Stimulated activated CD8-positive, alpha-beta memory T cell treated with anti-CD3 and anti-CD28 coated beads, Interleukin-7, amount 100 ng/mL, for 48 hours (primary cell): ENCODE results near the gene TBC1D4.
"Not testable (repeated sequence)": the region's sequence is repeated elsewhere in the genome, so short reads cannot be mapped to it uniquely, and the experiment has no call there.

Experiments
- DNase-seq, 2 donors: peaks; one replicate each; pipeline ENCODE4 v3.0.0-alpha.2; 2020; ENCODE audit warnings: low read depth in 1 of 2; ENCODE audit errors: extremely low read depth in 1 of 2

Gene TBC1D4

GRCh38 chr13:75364131-75364713 lies 117.7 kb downstream of the TBC1D4 start:
- DNase-seq: no peak

GRCh38 chr13:75363371-75363770 lies 118.6 kb downstream of the TBC1D4 start:
- DNase-seq: no peak

GRCh38 chr13:75362026-75362425 lies 119.9 kb downstream of the TBC1D4 start:
- no peak for DNase-seq

- no peak for DNase-seq
These were observed 121.8 kb downstream of the TBC1D4 start for GRCh38 chr13:75360170-75360569.

GRCh38 chr13:75359266-75359665 lies 122.7 kb downstream of the TBC1D4 start:
- no peak for DNase-seq

GRCh38 chr13:75357576-75358289 lies 124.2 kb downstream of the TBC1D4 start:
- peak in 1 of 2 donors; percentile 34 for DNase-seq

- DNase-seq: no peak
These were observed 125.5 kb downstream of the TBC1D4 start for GRCh38 chr13:75356421-75356820.

- DNase-seq: no peak
These were observed 126.4 kb downstream of the TBC1D4 start for GRCh38 chr13:75355609-75356008.

GRCh38 chr13:75353781-75354193 lies 128.2 kb downstream of the TBC1D4 start:
- DNase-seq: no peak

GRCh38 chr13:75352641-75353327 lies 129.2 kb downstream of the TBC1D4 start:
- no peak for DNase-seq

- DNase-seq: not testable (repeated sequence)
These were observed 130.4 kb downstream of the TBC1D4 start for GRCh38 chr13:75351538-75351937.

GRCh38 chr13:75347925-75348324 lies 134.0 kb downstream of the TBC1D4 start:
- no peak for DNase-seq

- DNase-seq: no peak
These were observed 134.5 kb downstream of the TBC1D4 start for GRCh38 chr13:75347457-75347856.

GRCh38 chr13:75345193-75345592 lies 136.8 kb downstream of the TBC1D4 start:
- DNase-seq: no peak

GRCh38 chr13:75341028-75341427 lies 140.9 kb downstream of the TBC1D4 start:
- DNase-seq: no peak

GRCh38 chr13:75339635-75340374 lies 142.2 kb downstream of the TBC1D4 start:
- DNase-seq: no peak

GRCh38 chr13:75334634-75335447 lies 147.1 kb downstream of the TBC1D4 start:
- no peak for DNase-seq

- no peak for DNase-seq
These were observed 148.9 kb downstream of the TBC1D4 start for GRCh38 chr13:75333103-75333502.

- DNase-seq: no peak
These were observed 150.1 kb downstream of the TBC1D4 start for GRCh38 chr13:75331792-75332349.

GRCh38 chr13:75330770-75331169 lies 151.2 kb downstream of the TBC1D4 start:
- no peak for DNase-seq
